Ishikawa (cell line): ENCODE results near the gene CITED1.

ENCODE experiments used
- CEBPB ChIP-seq: IDR thresholded peaks from 2 replicates; pipeline ENCODE4 v1.6.1; 2012
- CREB1 ChIP-seq: IDR thresholded peaks from 2 replicates; pipeline ENCODE4 v1.6.1; 2012; ENCODE audit warnings: low read depth
- EGR1 ChIP-seq: IDR thresholded peaks from 2 replicates; pipeline ENCODE4 v1.6.1; 2012
- EP300 ChIP-seq: IDR thresholded peaks from 2 replicates; pipeline ENCODE4 v1.6.1; 2012; ENCODE audit warnings: borderline replicate concordance
- FOXM1 ChIP-seq: IDR thresholded peaks from 2 replicates; pipeline ENCODE4 v1.6.1; 2012; ENCODE audit warnings: low read depth, borderline replicate concordance
- MAX ChIP-seq: IDR thresholded peaks from 2 replicates; pipeline ENCODE4 v1.6.1; 2012
- NFIC ChIP-seq: IDR thresholded peaks from 2 replicates; pipeline ENCODE4 v1.6.1; 2012
- RAD21 ChIP-seq: IDR thresholded peaks from 2 replicates; pipeline ENCODE4 v1.6.1; 2012; ENCODE audit warnings: low read depth
- TAF1 ChIP-seq: IDR thresholded peaks from 2 replicates; pipeline ENCODE4 v1.6.1; 2012; ENCODE audit warnings: low read depth, mild to moderate bottlenecking
- TCF12 ChIP-seq: IDR thresholded peaks from 2 replicates; pipeline ENCODE4 v1.6.1; 2012; ENCODE audit warnings: low read depth
- TEAD4 ChIP-seq: IDR thresholded peaks from 2 replicates; pipeline ENCODE4 v1.6.1; 2012
- YY1 ChIP-seq: IDR thresholded peaks from 2 replicates; pipeline ENCODE4 v1.6.1; 2012; ENCODE audit warnings: low read depth
- ZBTB7A ChIP-seq: IDR thresholded peaks from 2 replicates; pipeline ENCODE4 v1.6.1; 2012; ENCODE audit warnings: low read depth
- TF ChIP-seq, protein P1 (sequence below): IDR thresholded peaks from 2 replicates; pipeline ENCODE4 v1.6.1; 2012; ENCODE audit warnings: low read depth, mild to moderate bottlenecking
- TF ChIP-seq, protein P2 (sequence below): IDR thresholded peaks from 2 replicates; pipeline ENCODE4 v1.6.1; 2012

The CITED1 gene

DNA sequence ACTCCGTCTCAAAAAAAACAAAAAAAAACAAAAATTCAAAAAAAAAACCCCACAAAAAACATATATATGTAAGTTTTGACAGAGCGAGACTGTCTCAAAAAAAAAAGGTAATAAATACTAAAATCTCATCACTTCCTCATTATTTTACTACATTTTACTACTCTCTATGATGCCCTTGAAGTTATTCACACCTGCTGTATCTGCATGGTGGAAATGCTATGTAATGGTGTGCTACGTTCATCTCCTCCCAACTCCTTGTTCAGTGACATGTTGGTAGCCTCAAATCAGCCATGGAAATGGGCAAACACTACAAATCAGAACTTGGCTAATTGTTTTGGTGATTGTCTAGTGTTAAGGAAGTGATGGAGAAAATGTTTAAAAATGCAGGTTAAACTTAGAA lies 40.5 kb downstream of the CITED1 start:
- TF ChIP-seq EGR1, result no peak

- TF ChIP-seq EGR1, result no peak
Measured at GRCh38 chrX:72262077-72262476, 43.6 kb downstream of the CITED1 start.

DNA sequence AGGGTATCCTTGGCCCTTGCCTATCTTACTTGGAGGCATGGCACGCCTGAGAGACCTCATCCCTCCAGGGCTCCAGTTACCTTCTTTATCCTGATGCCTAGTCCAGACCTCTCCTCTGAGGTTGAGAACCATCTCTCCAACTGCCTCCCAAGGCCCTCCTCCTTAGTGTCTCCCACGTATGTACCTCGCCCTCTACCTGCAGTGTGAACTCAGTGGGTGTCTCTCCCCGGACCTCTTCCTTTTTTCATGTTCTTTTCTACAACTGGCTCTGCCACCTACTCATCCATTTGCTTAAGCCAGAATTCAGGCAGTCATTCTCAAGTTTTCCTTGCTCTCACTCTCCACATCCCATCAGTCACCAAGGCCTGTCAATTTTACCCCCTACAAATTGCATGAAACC lies 45.3 kb downstream of the CITED1 start:
- TF ChIP-seq TEAD4 (no peak), RAD21 (no peak), FOXM1 (no peak), TAF1 (no peak), CEBPB (no peak)
- TF ChIP-seq, protein P1, sequence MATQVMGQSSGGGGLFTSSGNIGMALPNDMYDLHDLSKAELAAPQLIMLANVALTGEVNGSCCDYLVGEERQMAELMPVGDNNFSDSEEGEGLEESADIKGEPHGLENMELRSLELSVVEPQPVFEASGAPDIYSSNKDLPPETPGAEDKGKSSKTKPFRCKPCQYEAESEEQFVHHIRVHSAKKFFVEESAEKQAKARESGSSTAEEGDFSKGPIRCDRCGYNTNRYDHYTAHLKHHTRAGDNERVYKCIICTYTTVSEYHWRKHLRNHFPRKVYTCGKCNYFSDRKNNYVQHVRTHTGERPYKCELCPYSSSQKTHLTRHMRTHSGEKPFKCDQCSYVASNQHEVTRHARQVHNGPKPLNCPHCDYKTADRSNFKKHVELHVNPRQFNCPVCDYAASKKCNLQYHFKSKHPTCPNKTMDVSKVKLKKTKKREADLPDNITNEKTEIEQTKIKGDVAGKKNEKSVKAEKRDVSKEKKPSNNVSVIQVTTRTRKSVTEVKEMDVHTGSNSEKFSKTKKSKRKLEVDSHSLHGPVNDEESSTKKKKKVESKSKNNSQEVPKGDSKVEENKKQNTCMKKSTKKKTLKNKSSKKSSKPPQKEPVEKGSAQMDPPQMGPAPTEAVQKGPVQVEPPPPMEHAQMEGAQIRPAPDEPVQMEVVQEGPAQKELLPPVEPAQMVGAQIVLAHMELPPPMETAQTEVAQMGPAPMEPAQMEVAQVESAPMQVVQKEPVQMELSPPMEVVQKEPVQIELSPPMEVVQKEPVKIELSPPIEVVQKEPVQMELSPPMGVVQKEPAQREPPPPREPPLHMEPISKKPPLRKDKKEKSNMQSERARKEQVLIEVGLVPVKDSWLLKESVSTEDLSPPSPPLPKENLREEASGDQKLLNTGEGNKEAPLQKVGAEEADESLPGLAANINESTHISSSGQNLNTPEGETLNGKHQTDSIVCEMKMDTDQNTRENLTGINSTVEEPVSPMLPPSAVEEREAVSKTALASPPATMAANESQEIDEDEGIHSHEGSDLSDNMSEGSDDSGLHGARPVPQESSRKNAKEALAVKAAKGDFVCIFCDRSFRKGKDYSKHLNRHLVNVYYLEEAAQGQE, result no peak

DNA sequence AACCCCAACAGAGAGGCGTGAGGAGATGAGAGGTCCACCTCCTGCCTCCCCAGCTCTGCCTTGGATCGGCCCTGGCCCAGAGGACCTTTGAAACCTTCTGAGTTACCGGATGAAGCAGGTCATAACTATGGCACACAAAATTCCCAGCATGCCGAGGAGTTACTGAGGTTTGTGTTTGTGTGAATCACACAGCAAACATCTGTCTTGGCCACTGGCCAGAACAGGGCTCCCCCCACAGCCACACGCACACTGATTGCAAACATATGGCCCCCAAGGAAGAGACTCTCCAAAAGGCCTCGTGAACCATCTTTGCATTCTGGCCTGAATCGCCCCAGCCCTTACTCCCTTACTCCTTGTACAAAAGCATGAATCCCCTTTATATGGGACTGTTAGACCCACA lies 47.5 kb downstream of the CITED1 start:
- TF ChIP-seq FOXM1, result no peak
- no peak for TF ChIP-seq YY1
- TF ChIP-seq MAX, result no peak
- peak; percentile 36; the same call in 1 of the 2 replicates for TF ChIP-seq NFIC
- TF ChIP-seq EP300, result no peak
- TF ChIP-seq RAD21, result no peak

- no peak for TF ChIP-seq TCF12
- TF ChIP-seq MAX, result no peak
- TF ChIP-seq ZBTB7A, result no peak
- no peak for TF ChIP-seq YY1
- no peak for TF ChIP-seq FOXM1
- no peak for TF ChIP-seq EGR1
- no peak for TF ChIP-seq TEAD4
- TF ChIP-seq CEBPB, result no peak
- no peak for TF ChIP-seq EP300
- TF ChIP-seq NFIC, result no peak
- no peak for TF ChIP-seq CREB1
- TF ChIP-seq TAF1, result no peak
- TF ChIP-seq, protein P1, result no peak
- TF ChIP-seq, protein P2, sequence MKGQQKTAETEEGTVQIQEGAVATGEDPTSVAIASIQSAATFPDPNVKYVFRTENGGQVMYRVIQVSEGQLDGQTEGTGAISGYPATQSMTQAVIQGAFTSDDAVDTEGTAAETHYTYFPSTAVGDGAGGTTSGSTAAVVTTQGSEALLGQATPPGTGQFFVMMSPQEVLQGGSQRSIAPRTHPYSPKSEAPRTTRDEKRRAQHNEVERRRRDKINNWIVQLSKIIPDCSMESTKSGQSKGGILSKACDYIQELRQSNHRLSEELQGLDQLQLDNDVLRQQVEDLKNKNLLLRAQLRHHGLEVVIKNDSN, result no peak
- no peak for TF ChIP-seq RAD21
Measured at GRCh38 chrX:72255864-72256263, 49.9 kb downstream of the CITED1 start.

DNA sequence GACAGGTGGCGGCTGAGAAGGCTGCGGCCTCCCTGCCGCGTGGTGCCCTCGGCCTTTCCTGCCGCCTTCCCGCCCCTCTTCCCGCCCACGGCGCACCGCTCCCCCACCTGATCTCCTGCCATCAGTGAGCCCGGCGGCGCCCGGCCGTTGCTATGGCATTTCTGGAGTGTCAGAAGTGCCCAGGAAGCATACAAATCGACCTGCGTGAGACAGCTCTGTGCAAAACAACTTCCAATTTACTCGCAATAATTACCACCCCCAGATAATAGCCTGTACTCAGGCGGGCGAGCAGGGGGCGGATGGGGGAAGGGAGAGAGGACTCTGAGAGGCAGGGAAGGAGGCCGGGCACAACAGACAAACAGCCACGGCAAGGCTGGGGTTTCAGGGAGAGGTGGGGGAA lies 50.3 kb downstream of the CITED1 start:
- TF ChIP-seq, protein P1, result no peak
- TF ChIP-seq TEAD4, result no peak

- TF ChIP-seq MAX (no peak), NFIC (no peak), CEBPB (no peak), YY1 (no peak), TCF12 (no peak), EGR1 (no peak), FOXM1 (no peak), RAD21 (no peak)
- TF ChIP-seq, protein P2, result no peak
- TF ChIP-seq, protein P1, result no peak
Measured at GRCh38 chrX:72254816-72255215, 50.9 kb downstream of the CITED1 start.
